Measurements from ENCODE around the gene PLEKHH2. TPM values are rescaled to one million over a fixed set of nuclear protein-coding genes. Genes with fewer than 3 reads are reported as not detected.

The PLEKHH2 gene
- total RNA-seq, 1 donor from 2014 or later = 0.11 TPM

- Mint-ChIP-seq H3K36me3 (ENCODE audit: low read depth) (peaks cover 19% of the 10 kb centered on the region), H3K27me3 (no peaks in the 10 kb centered on the region), H3K4me1 (no peaks in the 10 kb centered on the region), H3K4me3 (no peak overlapping the region), H3K9me3 (no peaks in the 10 kb centered on the region), H3K27ac (no peak overlapping the region)
- TF ChIP-seq CTCF (IDR thresholded peaks at IDR 0.05) = no peak
- ChIA-PET CTCF (no interaction called here), POLR2A (no interaction called here)
- ATAC-seq (ENCODE audit: low read depth) (no peak), DNase-seq (no peak)
- intact Hi-C loops (cut with micrococcal nuclease) = no loop called here
Observed at GRCh38 chr2:43794956-43795355, 157.9 kb downstream of the PLEKHH2 start.

GRCh38 chr2:43796206-43796605 is 159.1 kb downstream of the PLEKHH2 start:
- ChIA-PET CTCF (no interaction called here), POLR2A (no interaction called here)
- no peaks in the 10 kb centered on the region for H3K4me1 Mint-ChIP-seq
- no peak overlapping the region for H3K4me3 Mint-ChIP-seq
- intact Hi-C loops (cut with micrococcal nuclease) = no loop called here
- DNase-seq = no peak
- ATAC-seq (ENCODE audit: low read depth) = no peak
- H3K27ac Mint-ChIP-seq = no peak overlapping the region
- peaks cover 17% of the 10 kb centered on the region for H3K36me3 Mint-ChIP-seq (ENCODE audit: low read depth)
- TF ChIP-seq CTCF (IDR thresholded peaks at IDR 0.05) = no peak
- H3K27me3 Mint-ChIP-seq = no peaks in the 10 kb centered on the region
- no peaks in the 10 kb centered on the region for H3K9me3 Mint-ChIP-seq

- TF ChIP-seq CTCF (IDR thresholded peaks at IDR 0.05) = no peak
- ChIA-PET CTCF (no interaction called here), POLR2A (no interaction called here)
- DNase-seq = no peak
- H3K9me3 Mint-ChIP-seq = no peaks in the 10 kb centered on the region
- intact Hi-C loops (cut with micrococcal nuclease) = no loop called here
- no peak overlapping the region for H3K4me3 Mint-ChIP-seq
- no peak overlapping the region for H3K27ac Mint-ChIP-seq
- peaks cover 11% of the 10 kb centered on the region for H3K36me3 Mint-ChIP-seq (ENCODE audit: low read depth)
- ATAC-seq (ENCODE audit: low read depth) = no peak
- no peaks in the 10 kb centered on the region for H3K4me1 Mint-ChIP-seq
- no peaks in the 10 kb centered on the region for H3K27me3 Mint-ChIP-seq
Observed at GRCh38 chr2:43798300-43798699, 161.2 kb downstream of the PLEKHH2 start.

- Mint-ChIP-seq H3K36me3 (ENCODE audit: low read depth) (peaks cover 9% of the 10 kb centered on the region), H3K27ac (no peak overlapping the region), H3K27me3 (no peaks in the 10 kb centered on the region), H3K9me3 (no peaks in the 10 kb centered on the region), H3K4me3 (no peak overlapping the region), H3K4me1 (no peaks in the 10 kb centered on the region)
- no peak for DNase-seq
- ChIA-PET CTCF (no interaction called here), POLR2A (no interaction called here)
- intact Hi-C loops (cut with micrococcal nuclease) = no loop called here
- no peak for ATAC-seq (ENCODE audit: low read depth)
- no peak for TF ChIP-seq CTCF (IDR thresholded peaks at IDR 0.05)
Observed at GRCh38 chr2:43800894-43801293, 163.8 kb downstream of the PLEKHH2 start.

GRCh38 chr2:43802135-43802534 is 165.1 kb downstream of the PLEKHH2 start:
- TF ChIP-seq CTCF (IDR thresholded peaks at IDR 0.05) = no peak
- CTCF ChIA-PET = no interaction called here
- Mint-ChIP-seq H3K27ac (no peak overlapping the region), H3K9me3 (no peaks in the 10 kb centered on the region), H3K27me3 (no peaks in the 10 kb centered on the region), H3K4me3 (no peak overlapping the region), H3K36me3 (ENCODE audit: low read depth) (peaks cover 8% of the 10 kb centered on the region), H3K4me1 (no peaks in the 10 kb centered on the region)
- DNase-seq = no peak
- POLR2A ChIA-PET = no interaction called here
- intact Hi-C loops (cut with micrococcal nuclease) = no loop called here
- ATAC-seq (ENCODE audit: low read depth) = no peak
